Skeletal muscle tissue (tissue), 4 donors: ENCODE measurements around the gene TRIM61. TPM values are rescaled to one million over a fixed set of nuclear protein-coding genes. Genes with fewer than 3 reads are reported as not detected.
"Not testable (repeated sequence)": the region's sequence is repeated elsewhere in the genome, so short reads cannot be mapped to it uniquely, and the experiment has no call there.

Experiments used
- H3K27ac ChIP-seq: one replicate; pipeline ENCODE4 v1.7.0; 2013; ENCODE audit warnings: mild to moderate bottlenecking, low read depth, low read length, inconsistent platforms
- H3K27me3 ChIP-seq, 3 donors: one replicate each; pipeline ENCODE4 v1.7.0; 2013; ENCODE audit warnings: low read length in 3 of 3; ENCODE audit not compliant: control insufficient read depth in 3 of 3, insufficient read depth in 3 of 3
- H3K36me3 ChIP-seq, 3 donors: one replicate each; pipeline ENCODE4 v1.7.0; 2013; ENCODE audit warnings: low read length in 3 of 3; ENCODE audit not compliant: control insufficient read depth in 3 of 3, insufficient read depth in 3 of 3
- H3K4me1 ChIP-seq, 3 donors: one replicate each; pipeline ENCODE4 v1.7.0; 2013; ENCODE audit warnings: low read length in 3 of 3, mild to moderate bottlenecking in 3 of 3; ENCODE audit not compliant: control insufficient read depth in 3 of 3, insufficient read depth in 3 of 3
- H3K4me3 ChIP-seq, 3 donors: one replicate each; pipeline ENCODE4 v1.7.0; 2013; ENCODE audit warnings: low read length in 3 of 3
- H3K9ac ChIP-seq, 3 donors: one replicate each; pipeline ENCODE4 v1.7.0; 2013; ENCODE audit warnings: low read length in 3 of 3, mild to moderate bottlenecking in 3 of 3, moderate library complexity in 2 of 3, low read depth in 1 of 3
- H3K9me3 ChIP-seq, 3 donors: one replicate each; pipeline ENCODE4 v1.7.0; 2013; ENCODE audit warnings: low read length in 3 of 3; ENCODE audit not compliant: control insufficient read depth in 3 of 3
- total RNA-seq: library from RNA; depleted of rRNA; stranded (reverse); fragments of >200 nt; gene quantifications from one replicate; pipeline ENCODE4 v1.2.3, GENCODE V29; 2014
- donor health status: Osteomylitis.

The TRIM61 gene
- total RNA-seq, 1 donor from 2014 or later = 2.6 TPM

DNA sequence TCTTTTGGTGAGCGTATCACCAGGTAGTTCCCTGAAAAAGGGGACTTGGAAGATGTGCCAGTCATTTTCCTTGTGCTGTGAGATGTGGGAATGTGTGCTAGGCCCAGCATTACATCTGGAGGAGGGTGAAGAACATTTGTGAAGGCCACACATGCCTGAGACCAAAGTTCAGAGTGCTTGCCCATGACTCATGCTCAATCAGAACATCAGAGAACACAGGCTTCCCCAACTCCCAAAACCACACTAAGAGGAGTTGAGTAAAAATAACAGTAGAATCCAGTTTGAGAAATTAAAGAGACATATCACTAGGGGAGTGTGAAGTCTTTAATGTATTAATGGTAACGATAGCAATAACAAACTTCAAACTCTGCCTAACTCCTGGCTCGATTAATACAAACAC, 18.0 kb downstream of the TRIM61 start:
- not testable (repeated sequence) for H3K36me3 ChIP-seq, H3K9me3 ChIP-seq, H3K27ac ChIP-seq, H3K9ac ChIP-seq, H3K4me3 ChIP-seq, H3K27me3 ChIP-seq
- H3K4me1 ChIP-seq = peaks cover 0 to 12% (median 0%) of the 10 kb centered on the region in 3 donors

DNA sequence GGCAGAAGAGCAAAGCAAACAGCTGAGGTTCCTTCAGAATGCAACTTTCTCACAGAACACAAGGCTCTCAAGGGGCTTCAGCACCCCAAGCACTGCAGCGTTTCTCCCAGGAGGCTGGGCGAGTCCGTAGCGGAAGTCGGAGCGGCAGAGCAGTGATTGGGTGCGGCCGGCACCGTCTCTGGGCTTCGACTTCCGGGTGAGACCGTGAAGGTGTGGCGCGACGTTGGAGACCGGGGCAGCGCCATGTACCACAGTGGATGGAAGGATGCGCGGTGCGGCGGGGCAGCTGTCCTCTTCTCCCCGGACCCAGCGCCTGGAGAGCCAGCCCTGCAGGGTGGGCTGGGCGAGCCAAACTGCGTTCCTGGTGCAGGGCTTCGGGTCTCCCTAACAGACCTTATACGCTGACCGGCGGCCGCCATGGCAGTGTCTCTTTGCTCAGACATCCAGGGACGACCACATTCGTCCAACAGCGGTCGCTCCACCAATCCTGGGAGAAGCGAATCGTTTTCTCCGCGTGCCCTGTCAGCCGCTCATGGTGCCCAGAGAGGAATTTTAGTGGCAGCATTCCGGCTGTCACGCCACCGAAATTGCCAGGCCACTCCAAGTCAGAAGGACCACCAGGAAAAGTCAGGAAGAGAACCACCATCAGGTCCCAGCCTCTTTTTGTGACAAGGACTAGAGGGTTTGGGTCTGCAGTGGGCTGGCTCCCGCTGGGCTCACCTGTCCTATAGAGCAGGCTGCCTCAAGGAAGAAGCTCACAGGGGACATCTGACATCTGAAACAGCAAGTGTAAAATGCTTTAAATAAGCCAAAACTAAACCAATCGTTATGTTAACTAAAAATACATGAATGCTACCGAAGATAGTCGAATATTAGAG, 20.5 kb downstream of the TRIM61 start:
- peaks cover 0 to under 1% (median 0%) of the 10 kb centered on the region in 3 donors for H3K27me3 ChIP-seq
- H3K27ac ChIP-seq = no peak overlapping the region

DNA sequence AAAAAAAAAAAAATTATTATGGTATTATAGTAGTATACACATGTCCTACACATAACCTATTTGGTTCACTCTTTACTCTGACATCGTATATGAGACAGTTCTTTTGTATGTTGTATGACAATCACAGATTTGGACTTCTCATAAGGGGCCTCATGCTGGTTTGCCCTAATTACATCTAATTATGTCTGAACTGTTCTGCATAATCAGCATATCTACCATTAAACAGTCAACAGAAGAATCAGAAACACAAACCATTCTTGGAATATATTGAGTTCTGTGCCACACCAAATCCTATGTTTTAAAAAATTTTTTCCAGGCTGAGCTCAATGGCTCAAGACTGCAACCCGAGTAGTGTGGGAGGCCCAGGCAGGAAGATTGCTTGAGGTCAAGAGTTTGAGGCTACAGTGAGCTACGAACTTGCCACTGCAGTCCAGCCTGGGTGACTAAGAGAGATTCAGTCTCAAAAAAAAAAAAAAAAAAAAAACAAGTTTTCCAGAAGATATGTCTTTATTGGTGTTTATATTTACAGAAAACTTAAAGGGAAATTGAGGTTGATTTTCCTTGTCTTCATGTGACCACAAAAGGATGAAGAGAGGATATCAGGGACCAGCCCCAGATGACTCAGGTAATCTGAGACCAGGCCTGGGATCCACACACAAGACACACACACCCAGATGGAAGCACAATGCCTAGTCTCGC, 22.2 kb downstream of the TRIM61 start:
- H3K36me3 ChIP-seq = no peaks in the 10 kb centered on the region

More for the DNA sequence above, 20.5 kb downstream of the TRIM61 start:
- H3K4me1 ChIP-seq = peaks cover 0 to 12% (median 0%) of the 10 kb centered on the region in 3 donors
- no peaks in the 10 kb centered on the region for H3K36me3 ChIP-seq
- peak overlapping the region; percentile 86 to 92 (median 88) for H3K4me3 ChIP-seq
- peak overlapping the region; percentile 61 to 70 (median 65) for H3K9ac ChIP-seq
- H3K9me3 ChIP-seq = no peaks in the 10 kb centered on the region

DNA sequence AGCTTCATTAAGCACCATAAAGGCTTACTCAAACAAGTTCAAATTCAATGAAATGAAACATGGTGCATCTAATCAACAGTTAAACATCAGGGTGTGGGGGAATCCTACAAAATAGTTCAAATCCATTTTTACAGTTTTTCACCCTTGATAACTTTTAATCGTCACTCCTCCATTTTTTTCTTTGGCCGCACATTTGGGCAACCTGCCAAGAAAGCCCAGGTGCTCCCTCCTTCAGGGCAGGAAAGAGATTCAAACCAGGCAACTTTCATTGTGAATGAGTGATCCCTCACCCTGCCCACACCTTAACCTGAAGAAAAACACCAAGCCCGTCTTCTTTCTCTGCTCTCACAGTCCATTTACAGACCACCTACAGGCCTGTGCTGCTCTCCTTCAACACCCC, 24.9 kb downstream of the TRIM61 start:
- H3K9me3 ChIP-seq = no peaks in the 10 kb centered on the region
- H3K4me1 ChIP-seq = peaks cover 0 to 7% (median 0%) of the 10 kb centered on the region in 3 donors
- no peak overlapping the region for H3K4me3 ChIP-seq
- H3K27ac ChIP-seq = no peak overlapping the region
- no peaks in the 10 kb centered on the region for H3K36me3 ChIP-seq
- no peak overlapping the region for H3K9ac ChIP-seq
- peaks cover 2 to 4% (median 3%) of the 10 kb centered on the region in 3 donors for H3K27me3 ChIP-seq

More for the DNA sequence above, 22.2 kb downstream of the TRIM61 start:
- peaks cover 0 to 4% (median 0%) of the 10 kb centered on the region in 3 donors for H3K27me3 ChIP-seq
- H3K4me3 ChIP-seq = no peak overlapping the region
- no peak overlapping the region for H3K9ac ChIP-seq
- peaks cover 0 to 12% (median 0%) of the 10 kb centered on the region in 3 donors for H3K4me1 ChIP-seq
- no peaks in the 10 kb centered on the region for H3K9me3 ChIP-seq
- H3K27ac ChIP-seq = no peak overlapping the region

DNA sequence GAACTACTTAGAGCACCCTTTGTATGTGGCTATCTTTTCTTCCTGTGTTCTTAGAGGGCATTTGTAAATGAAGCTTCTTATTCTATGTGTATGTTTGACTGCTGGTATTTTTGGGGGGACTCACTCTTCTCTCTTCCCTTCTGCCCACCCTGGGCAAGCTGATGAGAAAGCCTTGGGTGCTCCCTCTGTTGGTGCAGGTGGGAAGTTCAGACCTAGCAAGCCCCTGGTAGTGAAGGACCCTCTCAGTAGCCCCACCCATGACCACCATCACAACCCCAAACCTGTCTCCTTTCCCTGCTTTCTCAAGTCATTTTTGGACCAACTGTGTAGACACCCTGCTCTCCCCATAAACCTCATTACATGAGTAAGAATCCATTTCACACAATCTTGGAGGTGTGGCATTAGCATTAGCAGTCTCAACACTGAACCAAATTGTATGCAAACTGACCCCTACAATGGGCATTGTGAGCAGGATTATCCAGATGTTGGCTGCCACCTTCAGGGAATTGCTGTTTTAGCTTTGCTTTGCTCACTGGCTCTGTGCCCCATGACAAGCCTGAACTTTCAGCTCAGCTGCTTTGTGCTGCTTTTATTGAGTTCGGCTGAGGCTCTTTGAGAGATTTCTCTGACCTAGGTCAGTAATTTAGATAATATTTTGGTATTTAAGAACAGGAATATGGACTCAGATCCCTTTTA, 27.9 kb downstream of the TRIM61 start:
- Histone ChIP-seq H3K27me3 (peaks cover 2 to 9% (median 4%) of the 10 kb centered on the region in 3 donors), H3K4me1 (no peaks in the 10 kb centered on the region), H3K9me3 (no peaks in the 10 kb centered on the region), H3K27ac (no peak overlapping the region), H3K36me3 (no peaks in the 10 kb centered on the region), H3K4me3 (no peak overlapping the region), H3K9ac (no peak overlapping the region)

DNA sequence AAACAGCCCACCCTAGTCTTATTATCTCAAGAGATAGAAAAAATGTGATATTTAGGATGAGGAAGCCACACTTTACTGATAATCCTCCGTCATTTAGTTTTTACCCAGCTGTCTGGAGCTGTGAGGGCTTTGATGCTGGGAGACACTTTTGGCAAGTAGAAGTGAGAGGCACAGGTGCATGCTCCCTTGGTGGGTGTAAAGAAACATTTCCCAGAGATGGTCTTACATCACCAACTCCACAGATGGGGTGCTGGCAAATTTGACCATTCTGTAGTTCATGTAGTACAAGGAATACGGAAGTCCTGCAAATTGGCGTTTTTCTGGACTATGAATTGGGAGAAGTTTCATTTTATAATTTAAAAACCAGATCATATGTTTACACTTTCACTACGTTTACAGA, 28.5 kb downstream of the TRIM61 start:
- Histone ChIP-seq H3K9ac (no peak overlapping the region), H3K27me3 (peaks cover 2 to 9% (median 4%) of the 10 kb centered on the region in 3 donors), H3K27ac (no peak overlapping the region), H3K9me3 (no peaks in the 10 kb centered on the region), H3K4me3 (no peak overlapping the region), H3K4me1 (no peaks in the 10 kb centered on the region), H3K36me3 (no peaks in the 10 kb centered on the region)

DNA sequence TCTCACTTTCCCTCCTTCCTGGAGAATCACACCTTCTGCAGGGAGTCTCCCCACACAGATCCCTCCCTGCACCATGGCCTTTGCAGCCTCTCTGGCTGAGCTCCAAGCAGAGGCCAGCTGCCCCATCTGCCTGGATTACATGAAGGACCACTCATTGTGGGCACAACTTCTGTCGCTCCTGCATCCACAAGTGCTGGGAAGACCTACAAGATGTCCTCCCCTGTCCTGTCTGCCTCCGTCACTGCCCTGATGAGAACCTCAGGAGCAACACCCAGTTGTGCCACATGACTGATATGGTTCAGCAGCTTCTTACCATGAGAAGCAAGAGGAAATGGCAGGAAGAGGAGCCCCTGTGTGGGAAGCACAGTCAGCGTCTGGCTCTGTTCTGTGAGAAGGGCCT, 29.5 kb downstream of the TRIM61 start:
- H3K27ac ChIP-seq, H3K9ac ChIP-seq, H3K9me3 ChIP-seq, H3K36me3 ChIP-seq, H3K27me3 ChIP-seq, H3K4me1 ChIP-seq, H3K4me3 ChIP-seq: not testable (repeated sequence)

DNA sequence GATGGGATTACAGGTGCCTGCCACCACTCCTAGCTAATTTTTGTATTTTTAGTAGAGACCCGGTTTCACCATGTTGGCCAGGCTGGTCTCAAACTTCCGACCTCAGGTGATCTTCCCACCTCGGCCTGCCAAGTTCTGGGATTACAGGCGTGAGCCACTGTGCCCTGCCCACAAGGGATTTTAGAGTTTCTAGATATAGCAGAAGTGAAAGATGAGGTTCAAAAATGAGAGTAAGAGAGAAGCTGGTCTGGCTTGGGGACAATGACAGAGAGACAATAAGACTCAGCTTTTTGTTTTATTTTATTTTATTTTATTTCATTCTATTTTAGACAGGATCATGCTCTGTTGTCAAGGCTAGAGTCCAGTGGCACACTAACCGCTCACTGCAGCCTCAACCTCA, 30.6 kb downstream of the TRIM61 start:
- Histone ChIP-seq H3K9ac (no peak overlapping the region), H3K4me3 (no peak overlapping the region), H3K36me3 (no peaks in the 10 kb centered on the region), H3K9me3 (no peaks in the 10 kb centered on the region), H3K27me3 (peaks cover 2 to 9% (median 2%) of the 10 kb centered on the region in 3 donors), H3K27ac (no peak overlapping the region), H3K4me1 (no peaks in the 10 kb centered on the region)

DNA sequence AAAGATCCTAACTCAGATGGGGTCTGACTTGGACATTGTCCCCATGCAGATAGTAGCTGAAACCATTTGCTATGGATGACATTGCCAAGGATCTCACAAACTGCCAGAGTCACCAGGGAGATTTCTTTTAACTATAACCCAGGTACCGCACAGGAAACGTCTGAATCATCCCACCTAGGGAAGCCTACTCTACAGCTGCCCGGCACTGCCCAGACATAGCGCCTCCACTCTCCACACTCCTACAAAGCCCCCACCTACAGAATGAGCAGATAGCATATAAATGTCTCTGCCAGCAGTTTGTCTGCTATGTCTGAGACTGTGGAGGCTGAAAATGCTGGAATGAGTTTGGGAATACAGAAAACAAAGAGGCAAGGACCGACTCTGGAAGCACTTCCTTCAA, 32.3 kb downstream of the TRIM61 start:
- H3K27me3 ChIP-seq = peaks cover 0 to 9% (median 5%) of the 10 kb centered on the region in 3 donors
- H3K4me3 ChIP-seq = no peak overlapping the region
- no peaks in the 10 kb centered on the region for H3K4me1 ChIP-seq
- no peak overlapping the region for H3K9ac ChIP-seq
- H3K27ac ChIP-seq = no peak overlapping the region
- no peaks in the 10 kb centered on the region for H3K36me3 ChIP-seq
- no peaks in the 10 kb centered on the region for H3K9me3 ChIP-seq
